IMR-90 (cell line): Measurements from ENCODE around the gene ARL14. TPM values are rescaled to one million over a fixed set of nuclear protein-coding genes. Genes with fewer than 3 reads are reported as not detected.

Experiments used
- ATAC-seq: fragments of 200-7000 bp; cut with Tn5 transposase; 2 replicates; pipeline ENCODE4 v1.9.1; 2020; ENCODE audit warnings: low read depth, mild to moderate bottlenecking, moderate library complexity
- BruUV-seq: library from RNA; stranded (reverse); fragments of 400-500 nt; replicated peaks from 2 replicates; lab custom pipeline; 2021; lab: Mats Ljungman, UMichigan
- CTCF ChIA-PET: fragments of 300-600 bp; formaldehyde crosslinking; extraction: SDS; loops from one replicate; lab custom pipeline; 2021; ENCODE audit warnings: antibody characterized with exemption; lab: Yijun Ruan, JAX
- POLR2A ChIA-PET: fragments of 300-600 bp; sonication (Branson Sonifier 250); formaldehyde crosslinking; loops from one replicate; lab custom pipeline; 2022; ENCODE audit warnings: antibody characterized with exemption; ENCODE audit not compliant: unreplicated experiment; lab: Charles Lee
- DNase-seq: peaks from one replicate; pipeline ENCODE4 v3.0.0; 2013
- H2AFZ ChIP-seq: replicated peaks from 2 replicates; pipeline ENCODE3; 2013; ENCODE audit warnings: low read length, mild to moderate bottlenecking; ENCODE audit not compliant: poor library complexity
- H2AK5ac ChIP-seq: 2 replicates; pipeline ENCODE4 v1.6.1; 2013; ENCODE audit warnings: low read depth, low read length, inconsistent platforms
- H2AK9ac ChIP-seq: replicated peaks from 2 replicates; pipeline ENCODE3; 2013; ENCODE audit warnings: mild to moderate bottlenecking, low read depth, low read length, moderate library complexity; ENCODE audit not compliant: poor library complexity
- H2BK120ac ChIP-seq: 2 replicates; pipeline ENCODE4 v1.6.1; 2013; ENCODE audit warnings: low read depth, low read length, inconsistent platforms
- H2BK15ac ChIP-seq: 3 replicates; pipeline ENCODE4 v1.6.1; 2013; ENCODE audit warnings: low read depth, low read length, inconsistent platforms
- H2BK20ac ChIP-seq: 2 replicates; pipeline ENCODE4 v1.6.1; 2013; ENCODE audit warnings: low read depth, mild to moderate bottlenecking, inconsistent platforms, low read length, moderate library complexity
- H2BK5ac ChIP-seq: 2 replicates; pipeline ENCODE4 v1.6.1; 2013; ENCODE audit warnings: mild to moderate bottlenecking, low read depth, low read length, inconsistent platforms; ENCODE audit not compliant: poor library complexity, severe bottlenecking
- H3K14ac ChIP-seq: replicated peaks from 2 replicates; pipeline ENCODE4 v1.6.1; 2013; ENCODE audit warnings: low read depth, low read length, inconsistent platforms
- H3K18ac ChIP-seq: 2 replicates; pipeline ENCODE4 v1.6.1; 2013; ENCODE audit warnings: low read depth, low read length, control low read depth
- H3K23ac ChIP-seq: 2 replicates; pipeline ENCODE4 v1.6.1; 2013; ENCODE audit warnings: low read depth, low read length, inconsistent platforms
- H3K27ac ChIP-seq: 2 replicates; pipeline ENCODE4 v1.5.1; 2013; ENCODE audit warnings: mild to moderate bottlenecking, control low read depth, low read length; ENCODE audit not compliant: insufficient read depth
- H3K27me3 ChIP-seq: 2 replicates; pipeline ENCODE4 v1.6.1; 2013; ENCODE audit warnings: low read length; ENCODE audit not compliant: control insufficient read depth, insufficient read depth
- H3K36me3 ChIP-seq: 2 replicates; pipeline ENCODE4 v1.6.1; 2013; ENCODE audit warnings: low read length, mixed read lengths; ENCODE audit not compliant: control insufficient read depth, insufficient read depth
- H3K4ac ChIP-seq: 2 replicates; pipeline ENCODE4 v1.6.1; 2013; ENCODE audit warnings: low read depth, low read length, inconsistent platforms
- H3K4me1 ChIP-seq: 2 replicates; pipeline ENCODE4 v1.6.1; 2013; ENCODE audit warnings: low read length, mixed read lengths; ENCODE audit not compliant: control insufficient read depth, insufficient read depth
- H3K4me2 ChIP-seq: 2 replicates; pipeline ENCODE4 v1.6.1; 2013; ENCODE audit warnings: low read depth, mild to moderate bottlenecking, control low read depth, low read length, moderate library complexity
- H3K4me3 ChIP-seq: 2 replicates; pipeline ENCODE4 v1.5.1; 2013; ENCODE audit warnings: low read depth, mild to moderate bottlenecking, control low read depth, low read length, moderate library complexity; ENCODE audit not compliant: insufficient read depth
- H3K56ac ChIP-seq: 2 replicates; pipeline ENCODE4 v1.6.1; 2013; ENCODE audit warnings: low read length, inconsistent platforms; ENCODE audit not compliant: insufficient read depth; ENCODE audit errors: extremely low read depth
- H3K79me1 ChIP-seq, 2 experiments: 2 replicates each; pipeline ENCODE4 v1.6.1; 2013; ENCODE audit warnings: low read length in 2 of 2, inconsistent platforms in 1 of 2, low read depth in 1 of 2
- H3K9ac ChIP-seq: 2 replicates; pipeline ENCODE4 v1.6.1; 2013; ENCODE audit warnings: low read depth, low read length, control low read depth
- H3K9me1 ChIP-seq: 2 replicates; pipeline ENCODE4 v1.6.1; 2013; ENCODE audit warnings: low read length, inconsistent platforms; ENCODE audit not compliant: insufficient read depth
- H3K9me3 ChIP-seq: 2 replicates; pipeline ENCODE4 v1.6.1; 2013; ENCODE audit warnings: low read length; ENCODE audit not compliant: control insufficient read depth, insufficient read depth
- H4K20me1 ChIP-seq: 2 replicates; pipeline ENCODE4 v1.6.1; 2013; ENCODE audit warnings: low read length, inconsistent platforms; ENCODE audit not compliant: insufficient read depth
- H4K5ac ChIP-seq: 2 replicates; pipeline ENCODE4 v1.6.1; 2013; ENCODE audit warnings: mild to moderate bottlenecking, low read depth, low read length, control low read depth
- H4K8ac ChIP-seq, 2 experiments: 2 replicates each; pipeline ENCODE4 v1.6.1; 2013; ENCODE audit warnings: low read depth in 2 of 2, low read length in 2 of 2, control low read depth in 1 of 2, inconsistent platforms in 1 of 2
- H4K91ac ChIP-seq: 2 replicates; pipeline ENCODE4 v1.6.1; 2013; ENCODE audit warnings: low read depth, low read length, inconsistent platforms; ENCODE audit not compliant: insufficient read depth
- BHLHE40 ChIP-seq: fragments of 150-350 bp; IDR thresholded peaks from 2 replicates; pipeline ENCODE4 v1.6.1; 2016; ENCODE audit warnings: mild to moderate bottlenecking, low read depth, low read length
- CEBPB ChIP-seq: IDR thresholded peaks from 2 replicates; pipeline ENCODE4 v1.6.1; 2012; ENCODE audit warnings: low read depth, low read length, improper control_type of control experiment
- CHD1 ChIP-seq: IDR thresholded peaks from 2 replicates; pipeline ENCODE4 v1.6.1; 2012; ENCODE audit warnings: low read depth, low read length, improper control_type of control experiment
- FOS ChIP-seq: fragments of 150-350 bp; IDR thresholded peaks from 2 replicates; pipeline ENCODE4 v1.6.1; 2016; ENCODE audit warnings: low read depth, low read length
- MAFK ChIP-seq: IDR thresholded peaks from 2 replicates; pipeline ENCODE4 v1.6.1; 2012; ENCODE audit warnings: low read depth, low read length, improper control_type of control experiment
- MAZ ChIP-seq: IDR thresholded peaks from 2 replicates; pipeline ENCODE4 v1.6.1; 2012; ENCODE audit warnings: low read depth, mild to moderate bottlenecking, low read length, improper control_type of control experiment, moderate library complexity, borderline replicate concordance
- MXI1 ChIP-seq: IDR thresholded peaks from 2 replicates; pipeline ENCODE4 v1.6.1; 2012; ENCODE audit warnings: low read depth, mild to moderate bottlenecking, low read length, moderate library complexity, borderline replicate concordance
- NFE2L2 ChIP-seq: fragments of 150-350 bp; IDR thresholded peaks from 2 replicates; pipeline ENCODE4 v1.6.1; 2016; ENCODE audit warnings: low read depth, mild to moderate bottlenecking, low read length
- POLR2A ChIP-seq: IDR thresholded peaks from 2 replicates; pipeline ENCODE4 v1.6.1; 2012; ENCODE audit warnings: mild to moderate bottlenecking, low read depth, low read length
- RAD21 ChIP-seq: IDR thresholded peaks from 2 replicates; pipeline ENCODE4 v1.6.1; 2012; ENCODE audit warnings: low read length, improper control_type of control experiment
- RCOR1 ChIP-seq: IDR thresholded peaks from 2 replicates; pipeline ENCODE4 v1.6.1; 2012; ENCODE audit warnings: mild to moderate bottlenecking, low read length, improper control_type of control experiment; ENCODE audit not compliant: insufficient replicate concordance
- RFX5 ChIP-seq: IDR thresholded peaks from 2 replicates; pipeline ENCODE4 v1.8.0; 2012; ENCODE audit warnings: low read depth, mild to moderate bottlenecking, low read length, moderate library complexity
- SMC3 ChIP-seq: fragments of 150-350 bp; IDR thresholded peaks from 2 replicates; pipeline ENCODE4 v1.6.1; 2016; ENCODE audit warnings: low read depth, mild to moderate bottlenecking, antibody characterized with exemption, low read length, moderate library complexity
- WGBS, 2 experiments: methylation state at CpG; one replicate each; pipeline versions ENCODE4 v1.1.5 to v1.1.7; 2013; ENCODE audit warnings: missing lambda C conversion rate in 2 of 2; ENCODE audit not compliant: insufficient read length in 1 of 2; ENCODE audit errors: extremely low coverage in 2 of 2; 5-methylcytosine and 5-hydroxymethylcytosine counted together
- dilution Hi-C: fragments of 300-500 bp; cut with HindIII; formaldehyde crosslinking; loops from one replicate; pipeline ENCODE4 v1.14.3; 2018; ENCODE audit warnings: low sequenced_read_pairs; ENCODE audit not compliant: unreplicated experiment
- in situ Hi-C: fragments of 300-500 bp; cut with MboI; formaldehyde crosslinking; loops from 3 replicates; pipeline ENCODE4 v1.14.3; 2019; ENCODE audit warnings: low sequenced_read_pairs, inconsistent platforms, mixed read lengths
- intact Hi-C: fragments of 100-400 bp; cut with micrococcal nuclease; formaldehyde crosslinking; loops from 2 replicates; pipeline ENCODE4 v1.10.0; 2022
- polyA plus RNA-seq, 3 experiments: library from polyadenylated mRNA; depleted of rRNA; stranded (reverse); fragments of >200 nt; gene quantifications; 2 replicates each; pipeline ENCODE4 v1.2.3, GENCODE V29; 2012; ENCODE audit warnings: low replicate concordance in 1 of 3
- total RNA-seq: library from RNA; depleted of rRNA; stranded (reverse); fragments of >200 nt; gene quantifications from 2 replicates; pipeline ENCODE4 v1.2.3, GENCODE V29; 2012
- TF ChIP-seq, protein P1 (sequence below): fragments of 150-350 bp; IDR thresholded peaks from 2 replicates; pipeline ENCODE4 v1.6.1; 2016; ENCODE audit warnings: low read depth, mild to moderate bottlenecking, low read length, moderate library complexity, borderline replicate concordance
- TF ChIP-seq, protein P2 (sequence below): conservative IDR thresholded peaks from 2 replicates; pipeline ENCODE4 v1.5.1; 2012; ENCODE audit warnings: mild to moderate bottlenecking, low read depth, low read length, improper control_type of control experiment
- TF ChIP-seq, protein P3 (sequence below): fragments of 150-350 bp; IDR thresholded peaks from 2 replicates; pipeline ENCODE4 v1.6.1; 2017; ENCODE audit warnings: mild to moderate bottlenecking, antibody characterized with exemption, low read length, low read depth

Gene ARL14
- total and polyA plus RNA-seq, 2 of the 4 experiments (the other 2 are of a cell fraction): 0.15 to 0.18 TPM

- Histone ChIP-seq H3K14ac (no peak overlapping the region), H3K4me1 (peaks cover 8% of the 10 kb centered on the region; the same call in 1 of the 2 replicates), H3K23ac (no peak overlapping the region), H4K8ac (no peak overlapping the region), H3K27ac (no peak overlapping the region), H3K79me1 (no peaks in the 10 kb centered on the region), H3K9ac (no peak overlapping the region), H2AK5ac (no peak overlapping the region), H3K9me3 (no peaks in the 10 kb centered on the region), H2AFZ (no peak overlapping the region), H4K20me1 (no peaks in the 10 kb centered on the region), H4K5ac (no peak overlapping the region), H2AK9ac (no peak overlapping the region), H3K27me3 (no peaks in the 10 kb centered on the region), H2BK120ac (no peak overlapping the region), H3K36me3 (no peaks in the 10 kb centered on the region), H3K4ac (no peak overlapping the region), H3K18ac (no peak overlapping the region), H2BK20ac (no peak overlapping the region), H3K4me3 (no peak overlapping the region), H3K56ac (no peak overlapping the region), H4K91ac (no peak overlapping the region), H3K4me2 (no peak overlapping the region), H3K9me1 (no peaks in the 10 kb centered on the region), H2BK5ac (no peak overlapping the region), H2BK15ac (no peak overlapping the region)
- POLR2A ChIA-PET: no interaction called here
- TF ChIP-seq FOS (no peak), NFE2L2 (no peak), RAD21 (no peak), MAFK (no peak), MAZ (no peak), CEBPB (no peak), BHLHE40 (no peak), CHD1 (no peak), SMC3 (no peak), POLR2A (no peak), RCOR1 (no peak), MXI1 (no peak), RFX5 (no peak)
- TF ChIP-seq, protein P1, sequence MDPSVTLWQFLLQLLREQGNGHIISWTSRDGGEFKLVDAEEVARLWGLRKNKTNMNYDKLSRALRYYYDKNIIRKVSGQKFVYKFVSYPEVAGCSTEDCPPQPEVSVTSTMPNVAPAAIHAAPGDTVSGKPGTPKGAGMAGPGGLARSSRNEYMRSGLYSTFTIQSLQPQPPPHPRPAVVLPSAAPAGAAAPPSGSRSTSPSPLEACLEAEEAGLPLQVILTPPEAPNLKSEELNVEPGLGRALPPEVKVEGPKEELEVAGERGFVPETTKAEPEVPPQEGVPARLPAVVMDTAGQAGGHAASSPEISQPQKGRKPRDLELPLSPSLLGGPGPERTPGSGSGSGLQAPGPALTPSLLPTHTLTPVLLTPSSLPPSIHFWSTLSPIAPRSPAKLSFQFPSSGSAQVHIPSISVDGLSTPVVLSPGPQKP: no peak
- TF ChIP-seq, protein P2, sequence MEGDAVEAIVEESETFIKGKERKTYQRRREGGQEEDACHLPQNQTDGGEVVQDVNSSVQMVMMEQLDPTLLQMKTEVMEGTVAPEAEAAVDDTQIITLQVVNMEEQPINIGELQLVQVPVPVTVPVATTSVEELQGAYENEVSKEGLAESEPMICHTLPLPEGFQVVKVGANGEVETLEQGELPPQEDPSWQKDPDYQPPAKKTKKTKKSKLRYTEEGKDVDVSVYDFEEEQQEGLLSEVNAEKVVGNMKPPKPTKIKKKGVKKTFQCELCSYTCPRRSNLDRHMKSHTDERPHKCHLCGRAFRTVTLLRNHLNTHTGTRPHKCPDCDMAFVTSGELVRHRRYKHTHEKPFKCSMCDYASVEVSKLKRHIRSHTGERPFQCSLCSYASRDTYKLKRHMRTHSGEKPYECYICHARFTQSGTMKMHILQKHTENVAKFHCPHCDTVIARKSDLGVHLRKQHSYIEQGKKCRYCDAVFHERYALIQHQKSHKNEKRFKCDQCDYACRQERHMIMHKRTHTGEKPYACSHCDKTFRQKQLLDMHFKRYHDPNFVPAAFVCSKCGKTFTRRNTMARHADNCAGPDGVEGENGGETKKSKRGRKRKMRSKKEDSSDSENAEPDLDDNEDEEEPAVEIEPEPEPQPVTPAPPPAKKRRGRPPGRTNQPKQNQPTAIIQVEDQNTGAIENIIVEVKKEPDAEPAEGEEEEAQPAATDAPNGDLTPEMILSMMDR: no peak
- TF ChIP-seq, protein P3, sequence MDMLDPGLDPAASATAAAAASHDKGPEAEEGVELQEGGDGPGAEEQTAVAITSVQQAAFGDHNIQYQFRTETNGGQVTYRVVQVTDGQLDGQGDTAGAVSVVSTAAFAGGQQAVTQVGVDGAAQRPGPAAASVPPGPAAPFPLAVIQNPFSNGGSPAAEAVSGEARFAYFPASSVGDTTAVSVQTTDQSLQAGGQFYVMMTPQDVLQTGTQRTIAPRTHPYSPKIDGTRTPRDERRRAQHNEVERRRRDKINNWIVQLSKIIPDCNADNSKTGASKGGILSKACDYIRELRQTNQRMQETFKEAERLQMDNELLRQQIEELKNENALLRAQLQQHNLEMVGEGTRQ: no peak
- no peak for ATAC-seq
- DNase-seq: no peak
- BruUV-seq: no TSS peak
- CTCF ChIA-PET: interaction anchor here (0.6 kb wide), 1 partner anchor 66 kb away, joined by 3 read pairs; no protein-coding TSS in a partner anchor
- in situ Hi-C loops (no loop called here), dilution Hi-C loops (no loop called here), intact Hi-C loops (no loop called here)
- no CpG with 5 or more reads among the region's 4 CpGs for WGBS, 2 experiments
Observed at GRCh38 chr3:160691962-160692361, 15.0 kb downstream of the ARL14 start.
